A673 (cell line): ENCODE data around the gene PLCL1. TPM values are rescaled to one million over a fixed set of nuclear protein-coding genes. Genes with fewer than 3 reads are reported as not detected.

Experiments used
- BruUV-seq: library from RNA; stranded (reverse); fragments of 400-500 nt; replicated peaks from 2 replicates; lab custom pipeline; 2021; lab: Mats Ljungman, UMichigan
- CTCF ChIA-PET: fragments of 300-600 bp; sonication (Branson Sonifier 250); formaldehyde crosslinking; loops from one replicate; lab custom pipeline; 2022; ENCODE audit warnings: antibody characterized with exemption; lab: Charles Lee
- POLR2A ChIA-PET: fragments of 300-600 bp; sonication (Branson Sonifier 250); formaldehyde crosslinking; loops from one replicate; lab custom pipeline; 2022; ENCODE audit warnings: antibody characterized with exemption; ENCODE audit not compliant: low non-redundant PET; lab: Charles Lee
- DNase-seq: peaks from one replicate; pipeline ENCODE4 v3.0.0-alpha.2; 2015; ENCODE audit warnings: low spot score
- H3K27ac ChIP-seq: fragments of 200-600 bp; sonication (generic); 2 replicates; pipeline ENCODE4 v1.5.1; 2016; ENCODE audit warnings: mixed run types, low read depth, mild to moderate bottlenecking, mixed read lengths, antibody characterized with exemption, low read length; ENCODE audit not compliant: poor library complexity, severe bottlenecking
- H3K27me3 ChIP-seq: fragments of 200-600 bp; sonication (generic); replicated peaks from 2 replicates; pipeline ENCODE4 v1.6.1; 2017; ENCODE audit warnings: mixed run types, low read depth, mild to moderate bottlenecking, mixed read lengths, antibody characterized with exemption, low read length; ENCODE audit not compliant: insufficient read depth, poor library complexity
- H3K36me3 ChIP-seq: fragments of 200-600 bp; sonication (generic); 2 replicates; pipeline ENCODE4 v1.6.1; 2016; ENCODE audit warnings: mixed run types, mild to moderate bottlenecking, mixed read lengths, antibody characterized with exemption, low read length; ENCODE audit not compliant: insufficient read depth, poor library complexity, severe bottlenecking
- H3K4me1 ChIP-seq: fragments of 200-600 bp; sonication (generic); 2 replicates; pipeline ENCODE4 v1.6.1; 2017; ENCODE audit warnings: mixed run types, mild to moderate bottlenecking, mixed read lengths, antibody characterized with exemption, low read length; ENCODE audit not compliant: insufficient read depth, poor library complexity, severe bottlenecking
- H3K4me3 ChIP-seq: fragments of 200-600 bp; sonication (generic); 2 replicates; pipeline ENCODE4 v1.5.1; 2016; ENCODE audit warnings: low read depth, mixed run types, mild to moderate bottlenecking, mixed read lengths, low read length; ENCODE audit not compliant: poor library complexity, severe bottlenecking
- H3K9me3 ChIP-seq: fragments of 200-600 bp; sonication (generic); 2 replicates; pipeline ENCODE4 v1.6.1; 2016; ENCODE audit warnings: mixed run types, low read depth, mild to moderate bottlenecking, mixed read lengths, antibody characterized with exemption, low read length; ENCODE audit not compliant: poor library complexity, severe bottlenecking
- EZH2 ChIP-seq: fragments of 200-600 bp; sonication (generic); IDR thresholded peaks from 2 replicates; pipeline ENCODE4 v1.6.1; 2017; ENCODE audit warnings: borderline replicate concordance, low read depth, mild to moderate bottlenecking, mixed read lengths, antibody characterized with exemption, low read length; ENCODE audit not compliant: poor library complexity, severe bottlenecking
- intact Hi-C: fragments of 100-400 bp; cut with micrococcal nuclease; formaldehyde crosslinking; loops from one replicate; pipeline ENCODE4 v1.10.0; 2022; ENCODE audit not compliant: unreplicated experiment
- total RNA-seq: library from RNA; stranded (reverse); gene quantifications from 2 replicates; pipeline ENCODE4 v1.2.3, GENCODE V29; 2021
- TF ChIP-seq, protein P1 (sequence below): fragments of 300-800, 200-600 bp; sonication (generic); conservative IDR thresholded peaks from 2 replicates; pipeline ENCODE4 v1.5.1; 2017; ENCODE audit warnings: low read depth, mild to moderate bottlenecking, antibody characterized with exemption, low read length, moderate library complexity, mixed read lengths

PLCL1 gene
- total RNA-seq, 1 experiment from 2014 or later = not detected

DNA sequence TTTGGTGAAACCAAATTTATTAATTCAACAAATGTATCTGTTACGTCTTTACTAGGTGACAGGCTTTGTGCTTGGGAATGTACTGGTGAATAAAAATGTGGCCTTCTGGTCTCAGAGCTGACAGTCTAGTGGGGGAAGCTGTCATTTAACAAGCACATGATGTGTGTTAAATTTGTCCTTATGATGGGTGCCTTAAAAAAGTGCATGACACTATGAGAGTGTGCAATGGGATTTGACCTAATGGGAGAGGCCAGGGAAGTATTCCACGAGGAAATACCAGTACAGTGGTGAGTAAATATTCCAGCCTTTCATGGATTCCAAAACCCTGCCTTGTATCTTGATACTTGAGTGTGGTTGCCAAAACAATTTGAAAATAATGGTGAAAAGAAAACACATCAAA, 308.9 kb downstream of the PLCL1 start:
- Histone ChIP-seq H3K9me3 (no peaks in the 10 kb centered on the region), H3K36me3 (no peaks in the 10 kb centered on the region), H3K4me3 (no peak overlapping the region), H3K4me1 (no peaks in the 10 kb centered on the region), H3K27me3 (no peaks in the 10 kb centered on the region), H3K27ac (no peak overlapping the region)
- TF ChIP-seq, protein P1, sequence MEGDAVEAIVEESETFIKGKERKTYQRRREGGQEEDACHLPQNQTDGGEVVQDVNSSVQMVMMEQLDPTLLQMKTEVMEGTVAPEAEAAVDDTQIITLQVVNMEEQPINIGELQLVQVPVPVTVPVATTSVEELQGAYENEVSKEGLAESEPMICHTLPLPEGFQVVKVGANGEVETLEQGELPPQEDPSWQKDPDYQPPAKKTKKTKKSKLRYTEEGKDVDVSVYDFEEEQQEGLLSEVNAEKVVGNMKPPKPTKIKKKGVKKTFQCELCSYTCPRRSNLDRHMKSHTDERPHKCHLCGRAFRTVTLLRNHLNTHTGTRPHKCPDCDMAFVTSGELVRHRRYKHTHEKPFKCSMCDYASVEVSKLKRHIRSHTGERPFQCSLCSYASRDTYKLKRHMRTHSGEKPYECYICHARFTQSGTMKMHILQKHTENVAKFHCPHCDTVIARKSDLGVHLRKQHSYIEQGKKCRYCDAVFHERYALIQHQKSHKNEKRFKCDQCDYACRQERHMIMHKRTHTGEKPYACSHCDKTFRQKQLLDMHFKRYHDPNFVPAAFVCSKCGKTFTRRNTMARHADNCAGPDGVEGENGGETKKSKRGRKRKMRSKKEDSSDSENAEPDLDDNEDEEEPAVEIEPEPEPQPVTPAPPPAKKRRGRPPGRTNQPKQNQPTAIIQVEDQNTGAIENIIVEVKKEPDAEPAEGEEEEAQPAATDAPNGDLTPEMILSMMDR = no peak
- no peak for TF ChIP-seq EZH2
- BruUV-seq = no TSS peak
- DNase-seq = no peak
- intact Hi-C loops = no loop called here
- CTCF ChIA-PET = no interaction called here
- POLR2A ChIA-PET = no interaction called here

DNA sequence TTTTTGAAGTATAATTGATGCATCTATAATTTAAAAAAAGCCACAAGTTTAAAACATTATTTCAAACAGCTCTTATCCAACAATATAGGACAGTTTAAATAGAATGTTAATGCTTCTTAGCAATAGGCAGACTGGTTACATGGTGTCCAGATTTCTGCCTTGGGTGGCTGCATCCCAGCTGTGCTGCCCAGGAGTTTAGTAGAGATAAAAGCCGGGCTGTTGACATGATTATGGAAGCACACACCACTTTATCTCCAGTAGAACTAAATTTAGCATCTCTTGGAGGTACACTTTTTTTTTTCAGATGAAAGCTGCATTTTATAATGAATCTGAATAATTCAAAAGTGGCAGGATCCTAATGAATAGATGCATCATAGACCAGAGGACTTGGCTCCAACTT, 309.7 kb downstream of the PLCL1 start:
- no peaks in the 10 kb centered on the region for H3K36me3 ChIP-seq
- H3K4me1 ChIP-seq = no peaks in the 10 kb centered on the region
- CTCF ChIA-PET = no interaction called here
- POLR2A ChIA-PET = no interaction called here
- TF ChIP-seq, protein P1 = no peak
- no peak for TF ChIP-seq EZH2
- no peak overlapping the region for H3K27ac ChIP-seq
- H3K4me3 ChIP-seq = no peak overlapping the region
- DNase-seq = no peak
- no peaks in the 10 kb centered on the region for H3K9me3 ChIP-seq
- no peaks in the 10 kb centered on the region for H3K27me3 ChIP-seq
- no TSS peak for BruUV-seq
- intact Hi-C loops = no loop called here

GRCh38 chr2:198115201-198115600, 310.8 kb downstream of the PLCL1 start:
- intact Hi-C loops = no loop called here
- ChIA-PET CTCF (no interaction called here), POLR2A (no interaction called here)
- no peaks in the 10 kb centered on the region for H3K9me3 ChIP-seq
- no peaks in the 10 kb centered on the region for H3K36me3 ChIP-seq
- DNase-seq = no peak
- no peak overlapping the region for H3K4me3 ChIP-seq
- H3K4me1 ChIP-seq = no peaks in the 10 kb centered on the region
- TF ChIP-seq, protein P1 = no peak
- TF ChIP-seq EZH2 = no peak
- no peaks in the 10 kb centered on the region for H3K27me3 ChIP-seq
- BruUV-seq = no TSS peak
- no peak overlapping the region for H3K27ac ChIP-seq
